COLO829 (cell line): ENCODE results near the gene FEZ2.

Experiments
- DNase-seq: peaks from one replicate; pipeline ENCODE4 v3.0.0; 2012; ENCODE audit warnings: low spot score

The FEZ2 gene

GRCh38 chr2:36587101-36587500 lies 10.9 kb downstream of the FEZ2 start:
- no peak for DNase-seq

- no peak for DNase-seq
Observed at GRCh38 chr2:36586672-36587071, 11.3 kb downstream of the FEZ2 start.

- no peak for DNase-seq
Observed at GRCh38 chr2:36584148-36584794, 13.7 kb downstream of the FEZ2 start.

- no peak for DNase-seq
Observed at GRCh38 chr2:36582951-36583350, 15.0 kb downstream of the FEZ2 start.

GRCh38 chr2:36582538-36582937 lies 15.4 kb downstream of the FEZ2 start:
- DNase-seq: no peak

GRCh38 chr2:36579297-36579664 lies 18.7 kb downstream of the FEZ2 start:
- no peak for DNase-seq

- no peak for DNase-seq
Observed at GRCh38 chr2:36578343-36579296, 19.3 kb downstream of the FEZ2 start.

- DNase-seq: no peak
Observed at GRCh38 chr2:36577884-36578283, 20.1 kb downstream of the FEZ2 start.

GRCh38 chr2:36574560-36574959 lies 23.4 kb downstream of the FEZ2 start:
- no peak for DNase-seq

- no peak for DNase-seq
Observed at GRCh38 chr2:36573165-36573564, 24.8 kb downstream of the FEZ2 start.

GRCh38 chr2:36572719-36573059 lies 25.3 kb downstream of the FEZ2 start:
- DNase-seq: no peak

GRCh38 chr2:36572054-36572718 lies 25.8 kb downstream of the FEZ2 start:
- DNase-seq: no peak

GRCh38 chr2:36570416-36570815 lies 27.6 kb downstream of the FEZ2 start:
- DNase-seq: no peak

- no peak for DNase-seq
Observed at GRCh38 chr2:36569267-36569856, 28.6 kb downstream of the FEZ2 start.

- no peak for DNase-seq
Observed at GRCh38 chr2:36568516-36569246, 29.3 kb downstream of the FEZ2 start.

GRCh38 chr2:36567711-36568408 lies 30.1 kb downstream of the FEZ2 start:
- DNase-seq: no peak

- DNase-seq: no peak
Observed at GRCh38 chr2:36566887-36567286, 31.1 kb downstream of the FEZ2 start.

GRCh38 chr2:36565712-36566111 lies 32.3 kb downstream of the FEZ2 start:
- no peak for DNase-seq

GRCh38 chr2:36564377-36564930 lies 33.5 kb downstream of the FEZ2 start:
- DNase-seq: no peak

- DNase-seq: no peak
Observed at GRCh38 chr2:36562973-36563532, 34.9 kb downstream of the FEZ2 start.

- DNase-seq: no peak
Observed at GRCh38 chr2:36562240-36562639, 35.7 kb downstream of the FEZ2 start.
